Activated CD4-positive, alpha-beta T cell treated with anti-CD3 and anti-CD28 coated beads, Interleukin-2, amount 10 ng/mL, durations not matched to agents 24 days and 14 days (primary cell): ENCODE data around the gene TOMM40. TPM values are rescaled to one million over a fixed set of nuclear protein-coding genes. Genes with fewer than 3 reads are reported as not detected.
A peak's percentile ranks its signal among the peaks of the same experiment; 100 is the strongest.
"Not testable (repeated sequence)": the region's sequence is repeated elsewhere in the genome, so short reads cannot be mapped to it uniquely, and the experiment has no call there.

Source experiments
- DNase-seq: peaks from one replicate; pipeline ENCODE4 v3.0.0; 2022
- H3K27ac Mint-ChIP-seq: one replicate; pipeline ENCODE4 v1.8.0; 2022; ENCODE audit warnings: mild to moderate bottlenecking, mixed read lengths
- H3K27me3 Mint-ChIP-seq: one replicate; pipeline ENCODE4 v1.8.0; 2022; ENCODE audit warnings: mixed read lengths
- H3K36me3 Mint-ChIP-seq: one replicate; pipeline ENCODE4 v1.8.0; 2022; ENCODE audit warnings: low read depth, mild to moderate bottlenecking, mixed read lengths
- H3K4me1 Mint-ChIP-seq: one replicate; pipeline ENCODE4 v1.8.0; 2021; ENCODE audit warnings: mixed read lengths
- H3K4me3 Mint-ChIP-seq: one replicate; pipeline ENCODE4 v1.8.0; 2022; ENCODE audit warnings: mild to moderate bottlenecking, moderate library complexity, mixed read lengths
- H3K9me3 Mint-ChIP-seq: one replicate; pipeline ENCODE4 v1.8.0; 2021; ENCODE audit warnings: mixed read lengths
- intact Hi-C: fragments of 100-400 bp; cut with micrococcal nuclease; formaldehyde crosslinking; loops from one replicate; pipeline ENCODE4 v1.15.1; 2023
- total RNA-seq: library from RNA; stranded (reverse); gene quantifications from 2 replicates; pipeline ENCODE4 v1.2.3, GENCODE V29; 2022

Gene TOMM40
- total RNA-seq, 1 donor from 2014 or later, result 213 TPM

DNA sequence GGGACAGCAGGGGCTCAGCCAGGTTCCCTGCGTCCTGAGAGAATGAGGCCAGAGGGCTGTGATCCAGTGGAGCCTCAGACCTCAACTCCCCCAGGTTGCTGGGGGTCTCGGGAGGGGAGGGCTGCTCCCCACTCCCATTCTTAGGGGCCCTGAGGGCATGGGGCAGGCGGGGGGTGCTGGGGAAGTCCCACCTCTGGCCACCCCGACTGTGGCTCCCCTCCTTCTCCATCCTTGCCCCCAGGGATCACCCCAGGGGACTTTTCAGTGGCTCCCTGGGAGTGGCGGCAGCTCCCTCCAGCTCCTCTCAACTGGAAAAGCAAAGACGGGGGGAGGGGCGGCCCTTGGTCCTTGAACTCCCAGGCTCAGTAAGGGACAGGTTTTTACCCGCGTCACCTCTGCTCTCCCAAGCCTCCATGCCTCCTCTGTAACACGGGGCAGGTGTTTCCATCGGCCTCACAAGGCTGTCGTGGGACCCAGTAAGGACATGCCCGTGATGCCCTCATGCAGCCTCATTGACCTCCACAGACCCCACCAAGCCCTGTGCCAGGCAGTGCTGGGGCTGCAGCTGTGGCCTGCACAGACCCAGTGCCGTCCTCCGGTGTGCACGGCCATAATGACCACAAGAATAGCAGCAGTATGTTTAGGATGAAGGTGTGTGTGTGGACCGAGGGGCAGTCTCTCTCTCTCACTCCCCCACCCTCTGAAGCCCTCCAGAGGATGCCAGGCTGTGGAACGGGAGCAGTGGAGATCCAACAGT lies 11.6 kb upstream of the TOMM40 start:
- Mint-ChIP-seq H3K36me3 (no peaks in the 10 kb centered on the region), H3K4me3 (no peak overlapping the region), H3K4me1 (peaks cover 2% of the 10 kb centered on the region), H3K27me3 (no peaks in the 10 kb centered on the region), H3K9me3 (no peaks in the 10 kb centered on the region), H3K27ac (no peak overlapping the region)
- intact Hi-C loops, result no loop called here
- no peak for DNase-seq

DNA sequence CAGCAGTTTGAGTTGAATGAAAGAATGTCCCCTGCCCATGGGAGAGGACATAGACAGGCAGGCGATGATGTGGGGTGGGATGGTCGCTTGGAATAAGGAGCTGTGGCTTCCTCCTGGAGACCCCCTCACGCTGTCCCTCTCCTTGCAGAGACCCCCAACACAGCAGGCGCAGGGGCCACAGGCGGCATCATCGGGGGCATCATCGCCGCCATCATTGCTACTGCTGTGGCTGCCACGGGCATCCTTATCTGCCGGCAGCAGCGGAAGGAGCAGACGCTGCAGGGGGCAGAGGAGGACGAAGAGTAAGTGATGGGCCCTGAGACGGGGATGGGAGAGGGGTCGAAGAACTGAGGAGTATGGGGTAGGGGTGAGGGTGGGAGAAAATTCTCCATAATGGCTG lies 9.0 kb upstream of the TOMM40 start:
- no peak overlapping the region for H3K27ac Mint-ChIP-seq
- no peak for DNase-seq
- no peak overlapping the region for H3K4me3 Mint-ChIP-seq
- H3K9me3 Mint-ChIP-seq, result no peaks in the 10 kb centered on the region
- intact Hi-C loops, result no loop called here
- no peaks in the 10 kb centered on the region for H3K36me3 Mint-ChIP-seq
- H3K4me1 Mint-ChIP-seq, result peaks cover 2% of the 10 kb centered on the region
- H3K27me3 Mint-ChIP-seq, result no peaks in the 10 kb centered on the region

DNA sequence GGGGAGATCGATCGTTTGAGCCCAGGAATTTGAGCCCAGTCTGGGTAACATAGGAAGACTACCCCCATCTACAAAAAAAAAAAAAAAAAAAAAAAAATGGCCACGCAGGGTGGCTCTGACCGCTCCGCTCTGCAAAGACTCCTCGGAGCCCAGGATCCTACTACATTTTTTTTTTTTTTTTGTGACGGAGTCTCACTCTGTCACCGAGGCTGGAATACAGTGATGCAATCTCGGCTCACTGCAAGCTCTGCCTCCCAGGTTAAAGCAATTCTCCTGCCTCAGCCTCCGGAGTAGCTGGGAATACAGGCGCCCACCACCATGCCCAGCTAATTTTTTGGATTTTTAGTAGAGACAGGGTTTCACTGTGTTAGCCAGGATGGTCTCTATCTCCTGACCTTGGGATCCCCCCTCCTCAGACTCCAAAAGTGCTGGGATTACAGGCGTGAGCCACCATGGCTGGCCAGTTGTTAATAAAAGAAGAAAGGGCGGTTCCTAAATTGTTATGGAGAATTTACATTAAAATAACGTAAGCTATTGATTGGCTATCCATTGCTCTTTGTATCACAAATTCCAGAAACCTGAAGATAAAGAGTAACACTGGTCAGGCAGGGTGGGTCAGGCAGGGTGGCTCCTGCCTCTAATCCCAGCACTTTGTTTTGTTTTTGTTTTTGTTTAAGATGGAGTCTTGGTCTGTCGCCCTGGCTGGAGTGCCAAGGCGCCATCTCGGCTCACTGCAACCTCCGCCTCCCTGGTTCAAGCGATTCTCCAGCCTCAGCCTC lies 8.2 kb upstream of the TOMM40 start:
- not testable (repeated sequence) for H3K4me1 Mint-ChIP-seq

GRCh38 chr19:44883922-44884321 lies 7.1 kb upstream of the TOMM40 start:
- Mint-ChIP-seq H3K36me3 (no peaks in the 10 kb centered on the region), H3K4me3 (no peak overlapping the region), H3K27me3 (no peaks in the 10 kb centered on the region), H3K9me3 (no peaks in the 10 kb centered on the region), H3K4me1 (peaks cover under 1% of the 10 kb centered on the region), H3K27ac (no peak overlapping the region)
- no peak for DNase-seq
- intact Hi-C loops, result no loop called here

More for the DNA sequence above, 8.2 kb upstream of the TOMM40 start:
- H3K27ac Mint-ChIP-seq, H3K36me3 Mint-ChIP-seq, H3K27me3 Mint-ChIP-seq, intact Hi-C loops, H3K4me3 Mint-ChIP-seq, DNase-seq, H3K9me3 Mint-ChIP-seq: not testable (repeated sequence)

DNA sequence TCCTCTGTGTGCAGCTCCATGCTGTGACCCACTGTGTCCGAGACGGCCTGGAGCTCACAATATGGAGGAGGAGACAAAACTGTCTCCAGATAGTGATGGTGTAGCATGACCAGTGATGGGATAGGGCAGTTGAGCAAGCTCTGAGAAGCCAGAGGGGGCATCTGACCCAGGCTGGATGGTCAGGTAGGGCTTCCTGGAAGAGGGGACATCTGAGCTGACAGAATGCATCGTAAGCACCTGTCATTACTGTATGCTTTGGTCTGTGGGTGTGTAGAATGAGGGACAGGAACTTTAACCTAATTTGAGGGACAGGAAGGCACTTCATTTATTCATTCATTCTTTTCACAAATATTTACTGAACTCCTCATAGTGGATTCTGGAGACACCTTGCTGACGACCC lies 6.5 kb upstream of the TOMM40 start:
- Mint-ChIP-seq H3K27me3 (no peaks in the 10 kb centered on the region), H3K9me3 (no peaks in the 10 kb centered on the region), H3K4me3 (no peak overlapping the region), H3K27ac (no peak overlapping the region), H3K4me1 (peaks cover 3% of the 10 kb centered on the region), H3K36me3 (no peaks in the 10 kb centered on the region)
- intact Hi-C loops, result no loop called here
- DNase-seq, result no peak

DNA sequence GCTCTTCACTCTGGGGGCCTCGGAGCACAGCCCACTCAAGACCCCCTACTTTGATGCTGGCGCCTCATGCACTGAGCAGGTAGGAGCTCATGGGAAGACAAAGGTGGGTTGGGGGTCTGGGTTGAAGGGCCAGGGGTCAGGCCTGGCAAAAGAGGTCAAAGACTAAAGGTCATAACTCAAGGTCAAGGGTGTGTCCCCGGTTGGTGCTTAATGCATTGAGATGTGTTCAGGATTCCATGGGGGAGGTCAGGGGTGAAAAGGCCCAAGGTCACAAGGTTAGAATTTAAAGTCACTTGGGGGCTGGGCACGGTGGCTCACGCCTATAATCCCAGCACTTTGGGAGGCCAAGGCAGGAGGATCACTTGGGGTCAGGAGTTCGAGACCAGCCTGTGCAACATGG lies 4.9 kb upstream of the TOMM40 start:
- Mint-ChIP-seq H3K36me3 (peaks cover 5% of the 10 kb centered on the region), H3K9me3 (peaks cover 4% of the 10 kb centered on the region), H3K4me3 (no peak overlapping the region), H3K27me3 (no peaks in the 10 kb centered on the region), H3K27ac (no peak overlapping the region), H3K4me1 (peaks cover 7% of the 10 kb centered on the region)
- intact Hi-C loops, result no loop called here
- DNase-seq, result no peak

DNA sequence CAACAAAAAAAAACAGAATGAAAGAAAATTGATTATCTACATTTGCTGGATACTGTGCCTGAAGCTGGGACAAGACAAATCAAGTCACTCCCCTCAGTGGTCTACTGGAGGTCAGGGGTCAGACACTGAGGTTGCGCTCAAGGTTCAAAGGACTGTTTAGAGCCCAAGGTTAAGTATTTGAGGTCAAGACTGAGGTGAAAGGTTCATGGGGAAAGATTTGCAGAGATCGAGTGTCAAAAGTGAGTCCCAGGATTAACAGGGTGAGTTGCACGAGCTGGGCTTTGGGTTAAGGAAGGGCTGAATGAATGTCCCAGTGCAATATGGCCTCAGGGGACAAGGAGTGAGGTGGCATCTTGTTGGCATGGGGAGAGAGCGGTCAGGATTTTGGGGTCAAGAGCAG lies 3.4 kb upstream of the TOMM40 start:
- intact Hi-C loops, result no loop called here
- DNase-seq, result no peak
- H3K4me3 Mint-ChIP-seq, result no peak overlapping the region
- H3K27me3 Mint-ChIP-seq, result no peaks in the 10 kb centered on the region
- peaks cover 16% of the 10 kb centered on the region for H3K36me3 Mint-ChIP-seq
- H3K4me1 Mint-ChIP-seq, result peaks cover 18% of the 10 kb centered on the region
- H3K27ac Mint-ChIP-seq, result no peak overlapping the region
- H3K9me3 Mint-ChIP-seq, result peaks cover 4% of the 10 kb centered on the region

- not testable (repeated sequence) for H3K4me3 Mint-ChIP-seq
- H3K36me3 Mint-ChIP-seq, result peaks cover 23% of the 10 kb centered on the region
Observed at GRCh38 chr19:44888335-44888734, 2.7 kb upstream of the TOMM40 start.

GRCh38 chr19:44889830-44890365 lies 1.2 kb upstream of the TOMM40 start:
- intact Hi-C loops, result loop anchor here (1.0 to 2.0 kb wide), 4 partner anchors 45 to 149 kb away; partner anchors contain the start of genes CLASRP and CLPTM1
- Mint-ChIP-seq H3K27me3 (no peaks in the 10 kb centered on the region), H3K4me3 (peak overlapping the region; percentile 84), H3K9me3 (peaks cover 4% of the 10 kb centered on the region), H3K27ac (peak overlapping the region; percentile 97), H3K36me3 (peaks cover 34% of the 10 kb centered on the region), H3K4me1 (peaks cover 25% of the 10 kb centered on the region)
- no peak for DNase-seq

More at GRCh38 chr19:44888335-44888734, 2.7 kb upstream of the TOMM40 start:
- H3K9me3 Mint-ChIP-seq, H3K27ac Mint-ChIP-seq, intact Hi-C loops, DNase-seq, H3K27me3 Mint-ChIP-seq: not testable (repeated sequence)
- H3K4me1 Mint-ChIP-seq, result peaks cover 23% of the 10 kb centered on the region

DNA sequence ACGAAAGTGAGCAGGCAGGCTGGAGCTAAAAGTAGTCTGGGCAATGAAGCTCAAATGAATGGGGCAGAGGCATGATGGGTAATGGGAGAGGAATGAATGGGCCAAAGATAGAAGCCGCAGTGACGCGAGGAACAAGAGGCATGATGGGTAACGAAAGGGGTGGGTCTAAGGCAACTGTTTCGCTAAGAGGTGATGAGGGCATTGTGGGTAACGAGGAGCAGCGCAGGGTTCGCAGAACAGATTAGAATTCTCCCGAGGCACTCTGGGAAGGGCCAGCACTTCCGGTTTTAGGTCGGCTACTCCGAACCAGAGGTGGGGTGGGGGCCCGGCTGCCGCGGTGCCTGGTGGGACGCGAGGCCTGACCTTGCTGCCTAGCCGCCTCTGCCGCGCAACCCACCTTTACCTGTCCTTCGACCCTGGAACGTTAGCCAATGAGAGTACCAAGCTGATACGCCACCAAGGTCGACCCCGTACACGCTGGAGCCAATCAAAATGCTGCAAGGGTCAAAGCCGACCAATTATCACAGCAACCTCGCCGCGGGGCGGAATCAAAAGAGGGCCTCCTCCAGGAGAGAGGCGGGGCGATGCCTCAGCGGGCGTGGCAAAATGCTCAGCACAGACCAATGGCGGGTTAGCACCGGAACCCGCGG lies 563 bp upstream of the TOMM40 start:
- peaks cover 25% of the 10 kb centered on the region for H3K4me1 Mint-ChIP-seq
- DNase-seq, result peak; percentile 100
- no peaks in the 10 kb centered on the region for H3K27me3 Mint-ChIP-seq
- H3K36me3 Mint-ChIP-seq, result peaks cover 38% of the 10 kb centered on the region
- peak overlapping the region; percentile 84 for H3K4me3 Mint-ChIP-seq
- peaks cover 4% of the 10 kb centered on the region for H3K9me3 Mint-ChIP-seq
- intact Hi-C loops, result loop anchor here (1.0 to 2.0 kb wide), 4 partner anchors 46 to 148 kb away; partner anchors contain the start of genes CLASRP and CLPTM1
- H3K27ac Mint-ChIP-seq, result peak overlapping the region; percentile 97

DNA sequence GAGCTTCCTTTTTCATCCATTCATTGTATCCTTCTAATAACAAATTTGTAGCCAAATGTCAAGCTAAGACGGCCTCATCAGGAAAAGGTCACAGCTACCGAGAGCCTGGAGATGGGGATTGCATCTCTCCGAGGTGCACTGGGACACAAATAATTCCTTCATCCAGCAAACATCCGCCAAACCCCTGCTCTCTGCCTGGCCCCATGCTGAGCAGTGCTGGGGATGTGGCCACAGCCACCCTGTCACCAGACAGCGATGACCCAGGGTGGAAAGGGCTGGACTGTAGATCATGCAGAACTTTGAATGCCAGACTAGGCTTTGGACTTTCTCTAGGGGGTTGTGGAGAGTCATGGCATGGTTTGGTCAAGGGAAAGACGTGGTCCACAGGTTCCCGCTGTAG lies 1.9 kb downstream of the TOMM40 start:
- Mint-ChIP-seq H3K27me3 (no peaks in the 10 kb centered on the region), H3K9me3 (peaks cover 4% of the 10 kb centered on the region), H3K4me3 (peak overlapping the region; percentile 94), H3K27ac (peak overlapping the region; percentile 90), H3K4me1 (peaks cover 25% of the 10 kb centered on the region), H3K36me3 (peaks cover 53% of the 10 kb centered on the region)
- intact Hi-C loops, result no loop called here
- no peak for DNase-seq

- peak overlapping the region; percentile 94 for H3K4me3 Mint-ChIP-seq
- H3K27me3 Mint-ChIP-seq, result no peaks in the 10 kb centered on the region
- peaks cover 56% of the 10 kb centered on the region for H3K36me3 Mint-ChIP-seq
- H3K27ac Mint-ChIP-seq, result peak overlapping the region; percentile 5
- DNase-seq, result no peak
- H3K9me3 Mint-ChIP-seq, result peaks cover 4% of the 10 kb centered on the region
- intact Hi-C loops, result no loop called here
- H3K4me1 Mint-ChIP-seq, result peaks cover 25% of the 10 kb centered on the region
Observed at GRCh38 chr19:44893332-44894051, 2.4 kb downstream of the TOMM40 start.

DNA sequence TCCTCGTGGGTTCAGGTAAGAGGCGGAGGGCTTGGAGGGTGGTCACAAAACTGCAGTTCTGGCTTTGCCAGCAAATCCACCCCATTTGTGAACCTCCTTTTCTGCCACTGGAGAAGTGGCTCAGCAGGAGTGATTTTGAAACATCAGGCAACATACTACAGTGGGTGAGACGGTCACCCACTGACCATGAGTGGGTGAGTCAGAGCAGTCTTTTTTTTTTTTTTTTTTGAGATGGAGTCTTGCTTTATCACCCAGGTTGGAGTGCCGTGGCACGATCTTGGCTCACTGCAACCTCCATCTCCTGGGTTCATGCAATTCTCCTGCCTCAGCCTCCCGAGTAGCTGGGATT lies 3.0 kb downstream of the TOMM40 start:
- Mint-ChIP-seq H3K36me3 (peaks cover 56% of the 10 kb centered on the region), H3K27me3 (no peaks in the 10 kb centered on the region), H3K27ac (no peak overlapping the region), H3K4me1 (peaks cover 23% of the 10 kb centered on the region), H3K4me3 (no peak overlapping the region), H3K9me3 (peaks cover 4% of the 10 kb centered on the region)
- intact Hi-C loops, result no loop called here
- no peak for DNase-seq
